Measurements from ENCODE around the gene SMG9.

The SMG9 gene

DNA sequence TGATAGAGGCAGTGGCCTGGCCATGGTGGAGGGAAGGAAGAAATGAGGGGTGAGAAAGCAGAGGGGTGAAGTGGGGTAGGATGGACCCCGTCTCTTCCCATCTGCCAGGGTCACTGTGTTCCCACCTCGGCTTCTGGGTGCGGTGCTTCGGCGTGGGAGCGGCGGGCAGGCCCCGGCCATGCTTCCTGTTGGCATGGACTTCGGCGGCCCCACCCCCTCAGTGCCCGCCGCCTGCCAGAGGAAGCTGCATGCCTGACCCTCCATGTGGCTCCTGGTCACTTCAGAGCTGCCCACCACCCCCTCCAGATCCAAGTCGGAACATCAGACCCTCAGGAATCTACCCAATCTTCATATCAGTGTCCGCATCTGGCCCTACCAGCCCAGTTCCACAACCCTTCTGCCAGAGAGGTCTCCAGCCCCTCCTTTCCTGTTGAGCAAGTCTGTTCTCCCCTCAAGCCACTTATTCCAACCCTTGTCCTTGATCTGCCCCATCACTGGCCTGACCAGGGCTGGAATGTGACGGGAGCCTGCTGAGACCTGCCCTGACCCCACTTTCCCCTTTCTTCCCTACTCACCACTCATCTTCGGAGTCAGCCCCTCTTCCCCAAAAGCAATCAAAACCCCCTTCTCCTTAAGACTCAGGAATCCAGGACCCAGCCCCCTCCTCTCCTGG is 24.5 kb upstream of the SMG9 start:
- H4K20me1 ChIP-seq (ENCODE audit: insufficient read depth) = no peaks in the 10 kb centered on the region
- H3K9ac ChIP-seq = no peak overlapping the region
- H2AFZ ChIP-seq (ENCODE audit: low read depth) = no peak overlapping the region
- H3K4me2 ChIP-seq = no peak overlapping the region
- no peaks in the 10 kb centered on the region for H3K4me1 ChIP-seq (ENCODE audit: low read depth, poor library complexity, severe bottlenecking)
- H3K27ac ChIP-seq = no peak overlapping the region
- no peak overlapping the region for H3K4me3 ChIP-seq (IDR thresholded peaks at IDR 0.05; ENCODE audit: insufficient read depth, low read depth, low read length)
- no peaks in the 10 kb centered on the region for H3K79me2 ChIP-seq (ENCODE audit: insufficient read depth, low read depth)
- H3K27me3 ChIP-seq (ENCODE audit: insufficient read depth, low read depth) = no peaks in the 10 kb centered on the region
- TF ChIP-seq, protein P1, sequence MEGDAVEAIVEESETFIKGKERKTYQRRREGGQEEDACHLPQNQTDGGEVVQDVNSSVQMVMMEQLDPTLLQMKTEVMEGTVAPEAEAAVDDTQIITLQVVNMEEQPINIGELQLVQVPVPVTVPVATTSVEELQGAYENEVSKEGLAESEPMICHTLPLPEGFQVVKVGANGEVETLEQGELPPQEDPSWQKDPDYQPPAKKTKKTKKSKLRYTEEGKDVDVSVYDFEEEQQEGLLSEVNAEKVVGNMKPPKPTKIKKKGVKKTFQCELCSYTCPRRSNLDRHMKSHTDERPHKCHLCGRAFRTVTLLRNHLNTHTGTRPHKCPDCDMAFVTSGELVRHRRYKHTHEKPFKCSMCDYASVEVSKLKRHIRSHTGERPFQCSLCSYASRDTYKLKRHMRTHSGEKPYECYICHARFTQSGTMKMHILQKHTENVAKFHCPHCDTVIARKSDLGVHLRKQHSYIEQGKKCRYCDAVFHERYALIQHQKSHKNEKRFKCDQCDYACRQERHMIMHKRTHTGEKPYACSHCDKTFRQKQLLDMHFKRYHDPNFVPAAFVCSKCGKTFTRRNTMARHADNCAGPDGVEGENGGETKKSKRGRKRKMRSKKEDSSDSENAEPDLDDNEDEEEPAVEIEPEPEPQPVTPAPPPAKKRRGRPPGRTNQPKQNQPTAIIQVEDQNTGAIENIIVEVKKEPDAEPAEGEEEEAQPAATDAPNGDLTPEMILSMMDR (conservative IDR thresholded peaks at IDR 0.05; ENCODE audit: low read depth, low read length) = no peak
- H3K36me3 ChIP-seq (ENCODE audit: insufficient read depth) = no peaks in the 10 kb centered on the region

DNA sequence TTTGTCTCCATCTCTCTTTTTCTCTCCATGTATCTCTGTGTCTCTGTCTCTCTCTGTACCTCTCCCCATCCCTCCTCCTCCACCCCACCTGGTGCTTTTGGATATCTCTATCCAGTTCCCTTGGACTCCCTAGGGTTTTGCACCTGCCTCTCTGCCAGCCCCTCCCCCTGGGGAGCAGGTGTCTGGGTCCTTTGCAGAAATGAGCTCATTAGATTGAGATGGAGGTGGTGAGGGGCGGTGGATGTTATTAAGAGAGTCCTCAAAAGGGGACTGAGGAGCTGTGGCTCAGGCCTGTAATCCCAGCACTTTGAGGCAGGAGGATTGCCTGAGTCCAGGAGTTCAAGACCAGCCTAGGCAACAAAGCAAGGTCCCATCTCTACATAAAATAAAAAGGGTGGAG is 23.9 kb upstream of the SMG9 start:
- no peaks in the 10 kb centered on the region for H3K36me3 ChIP-seq (ENCODE audit: insufficient read depth)
- H4K20me1 ChIP-seq (ENCODE audit: insufficient read depth) = no peaks in the 10 kb centered on the region
- no peak overlapping the region for H2AFZ ChIP-seq (ENCODE audit: low read depth)
- no peak overlapping the region for H3K27ac ChIP-seq
- no peak overlapping the region for H3K4me2 ChIP-seq
- no peaks in the 10 kb centered on the region for H3K79me2 ChIP-seq (ENCODE audit: insufficient read depth, low read depth)
- no peak overlapping the region for H3K9ac ChIP-seq
- no peaks in the 10 kb centered on the region for H3K4me1 ChIP-seq (ENCODE audit: low read depth, poor library complexity, severe bottlenecking)
- H3K4me3 ChIP-seq (IDR thresholded peaks at IDR 0.05; ENCODE audit: insufficient read depth, low read depth, low read length) = no peak overlapping the region
- TF ChIP-seq, protein P1 (conservative IDR thresholded peaks at IDR 0.05; ENCODE audit: low read depth, low read length) = no peak
- H3K27me3 ChIP-seq (ENCODE audit: insufficient read depth, low read depth) = no peaks in the 10 kb centered on the region

DNA sequence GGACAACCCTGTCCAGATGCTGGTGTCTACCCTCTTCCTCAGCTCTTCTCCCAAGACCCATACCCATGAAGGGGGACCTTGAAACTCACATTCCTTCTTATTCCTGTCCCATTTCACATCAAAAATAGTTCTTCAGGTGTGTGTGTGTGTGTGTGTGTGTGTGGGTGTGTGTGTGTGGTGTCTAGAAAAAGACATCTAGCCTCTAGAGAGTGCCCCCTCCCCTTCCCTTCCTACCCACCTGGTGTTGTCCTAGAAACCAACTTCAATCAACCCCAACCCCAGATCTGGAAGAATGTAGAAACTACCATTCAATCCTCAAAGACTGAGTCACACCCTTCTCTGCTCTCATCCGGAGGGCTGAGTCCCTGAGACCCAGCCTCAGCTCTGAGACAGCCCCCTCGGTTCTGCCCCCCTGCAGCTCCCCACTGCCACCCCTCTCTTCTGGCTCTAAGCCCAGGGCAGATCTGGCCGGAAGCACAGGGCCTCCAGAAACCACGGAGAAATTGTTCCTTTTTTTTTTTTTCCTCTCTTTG is 22.5 kb upstream of the SMG9 start:
- Histone ChIP-seq H3K36me3 (ENCODE audit: insufficient read depth) (no peaks in the 10 kb centered on the region), H4K20me1 (ENCODE audit: insufficient read depth) (no peaks in the 10 kb centered on the region), H3K27ac (no peak overlapping the region), H3K4me1 (ENCODE audit: low read depth, poor library complexity, severe bottlenecking) (no peaks in the 10 kb centered on the region), H3K9ac (no peak overlapping the region), H2AFZ (ENCODE audit: low read depth) (no peak overlapping the region), H3K27me3 (ENCODE audit: insufficient read depth, low read depth) (peaks cover 10% of the 10 kb centered on the region; the same call in 1 of the 2 replicates), H3K79me2 (ENCODE audit: insufficient read depth, low read depth) (no peaks in the 10 kb centered on the region), H3K4me3 (IDR thresholded peaks at IDR 0.05; ENCODE audit: insufficient read depth, low read depth, low read length) (no peak overlapping the region), H3K4me2 (no peak overlapping the region)
- TF ChIP-seq, protein P1 (conservative IDR thresholded peaks at IDR 0.05; ENCODE audit: low read depth, low read length) = no peak

DNA sequence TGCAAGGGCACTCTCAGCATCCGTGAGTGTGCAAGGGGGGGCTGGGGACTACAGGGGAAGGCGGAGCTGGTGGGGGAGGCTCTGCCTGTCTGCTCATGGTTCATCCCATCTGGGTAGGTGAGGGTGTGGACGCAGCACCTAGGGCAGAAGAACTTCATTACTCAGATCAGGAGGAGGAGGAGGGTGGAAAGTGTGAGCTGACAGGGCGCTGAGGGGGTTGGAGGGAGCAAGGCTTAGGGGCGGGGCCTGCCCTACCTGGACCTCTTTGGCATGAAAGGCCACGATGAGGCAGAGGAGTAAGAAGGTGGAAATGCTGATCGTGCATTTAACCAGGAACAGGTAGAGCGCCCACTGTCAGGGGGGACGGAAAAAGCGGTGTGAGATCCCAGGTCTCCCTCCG is 21.5 kb upstream of the SMG9 start:
- Histone ChIP-seq H3K27me3 (ENCODE audit: insufficient read depth, low read depth) (peaks cover 12% of the 10 kb centered on the region; the same call in 1 of the 2 replicates), H3K4me2 (no peak overlapping the region), H3K9ac (no peak overlapping the region)

More for the DNA sequence above, 21.5 kb upstream of the SMG9 start:
- Histone ChIP-seq H3K4me3 (IDR thresholded peaks at IDR 0.05; ENCODE audit: insufficient read depth, low read depth, low read length) (no peak overlapping the region), H3K27ac (no peak overlapping the region), H3K4me1 (ENCODE audit: low read depth, poor library complexity, severe bottlenecking) (no peaks in the 10 kb centered on the region), H2AFZ (ENCODE audit: low read depth) (no peak overlapping the region), H3K79me2 (ENCODE audit: insufficient read depth, low read depth) (no peaks in the 10 kb centered on the region), H4K20me1 (ENCODE audit: insufficient read depth) (no peaks in the 10 kb centered on the region), H3K36me3 (ENCODE audit: insufficient read depth) (no peaks in the 10 kb centered on the region)
- TF ChIP-seq, protein P1 (conservative IDR thresholded peaks at IDR 0.05; ENCODE audit: low read depth, low read length) = no peak
